Sciatic nerve (tissue), 2 donors: ENCODE results near the gene DACT3. TPM values are rescaled to one million over a fixed set of nuclear protein-coding genes. Genes with fewer than 3 reads are reported as not detected.

Experiments used
- ATAC-seq: fragments of 200-7000 bp; cut with Tn5 transposase; one replicate; pipeline ENCODE4 v1.9.1; 2020; ENCODE audit warnings: mild to moderate bottlenecking, moderate library complexity
- DNase-seq: peaks from one replicate; pipeline ENCODE4 v3.0.0-alpha.2; 2020; ENCODE audit warnings: low spot score
- intact Hi-C: fragments of 100-400 bp; cut with DNase I; formaldehyde crosslinking; loops from one replicate; pipeline ENCODE4 v1.14.2; 2022
- total RNA-seq: library from RNA; stranded (reverse); fragmentation: NEBNext Ultra II Directional; extraction: Animal tissue kit (Norgen Biotek cat#: 25700); gene quantifications from one replicate; pipeline ENCODE4 v1.2.1, GENCODE V29; 2021
- donor health status: DM: no; HTN: no; CAD: no.
- donor health status: DM: no; HTN: no; CAD: no.

DACT3 gene
- total RNA-seq, 1 donor from 2014 or later: 22.2 TPM

DNA sequence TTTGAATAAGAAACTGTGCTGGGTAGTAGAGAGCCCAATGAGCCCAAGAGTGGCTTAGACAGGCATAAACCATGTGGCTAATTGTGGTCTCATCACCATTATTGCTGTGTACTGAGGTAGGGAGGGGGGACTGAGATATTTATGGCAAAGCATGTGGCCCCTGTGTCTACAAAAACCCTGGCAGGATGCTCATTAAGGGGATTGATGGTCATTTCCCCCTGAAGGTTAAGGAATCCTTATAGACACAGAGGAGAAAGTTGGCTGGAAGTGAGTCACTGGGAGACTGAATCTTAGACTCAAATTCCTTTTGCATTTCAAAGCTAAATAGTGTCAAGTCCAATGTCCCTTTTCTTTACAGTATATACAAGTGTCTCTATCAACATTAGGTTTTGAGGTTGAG lies 9.8 kb upstream of the DACT3 start:
- no peak for ATAC-seq
- intact Hi-C loops: no loop called here
- no peak for DNase-seq

DNA sequence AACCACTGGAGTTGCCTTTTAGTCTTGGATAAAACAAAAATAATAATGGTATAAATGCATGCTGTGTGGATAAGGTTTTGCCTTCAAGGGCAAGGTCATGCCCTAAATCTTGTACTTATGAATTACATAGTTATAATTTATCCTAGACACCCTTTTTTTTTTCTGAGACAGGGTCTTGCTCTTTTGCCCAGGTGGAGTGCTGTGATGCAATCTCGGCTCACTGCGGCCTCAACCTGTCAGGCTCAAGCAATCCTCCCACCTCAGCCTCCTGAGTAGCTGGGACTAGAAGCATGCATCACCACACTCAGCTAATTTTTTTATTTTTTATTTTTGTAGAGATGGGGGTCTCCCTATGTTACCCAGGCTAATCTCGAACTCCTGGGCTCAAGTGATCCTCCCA lies 7.7 kb upstream of the DACT3 start:
- ATAC-seq (no peak), DNase-seq (no peak)
- intact Hi-C loops: loop anchor here (10.0 kb wide), 1 partner anchor 54 kb away; no protein-coding TSS in a partner anchor

DNA sequence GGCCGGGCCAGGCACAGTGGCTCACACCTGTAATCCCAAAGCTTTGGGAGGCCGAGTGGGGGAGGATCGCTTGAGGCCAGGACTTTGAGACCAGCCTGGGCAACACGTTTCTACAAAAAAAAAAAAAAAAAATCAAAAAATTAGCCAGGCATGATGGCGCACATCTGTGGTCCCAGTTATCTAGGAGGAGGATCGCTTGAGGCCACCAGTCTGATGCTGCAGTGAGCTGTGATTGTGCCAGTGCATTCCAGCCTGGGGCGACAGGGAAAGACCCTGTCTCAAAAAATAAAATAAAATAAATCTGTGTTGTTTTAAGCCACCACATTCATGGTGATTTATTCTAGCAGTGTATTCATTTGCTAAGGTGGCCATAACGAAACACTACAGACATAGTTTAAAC lies 4.1 kb upstream of the DACT3 start:
- no peak for DNase-seq
- ATAC-seq: no peak
- intact Hi-C loops: loop anchor here (2.0 to 10.0 kb wide), 2 partner anchors 28 to 50 kb away; partner anchors contain the start of gene GNG8

DNA sequence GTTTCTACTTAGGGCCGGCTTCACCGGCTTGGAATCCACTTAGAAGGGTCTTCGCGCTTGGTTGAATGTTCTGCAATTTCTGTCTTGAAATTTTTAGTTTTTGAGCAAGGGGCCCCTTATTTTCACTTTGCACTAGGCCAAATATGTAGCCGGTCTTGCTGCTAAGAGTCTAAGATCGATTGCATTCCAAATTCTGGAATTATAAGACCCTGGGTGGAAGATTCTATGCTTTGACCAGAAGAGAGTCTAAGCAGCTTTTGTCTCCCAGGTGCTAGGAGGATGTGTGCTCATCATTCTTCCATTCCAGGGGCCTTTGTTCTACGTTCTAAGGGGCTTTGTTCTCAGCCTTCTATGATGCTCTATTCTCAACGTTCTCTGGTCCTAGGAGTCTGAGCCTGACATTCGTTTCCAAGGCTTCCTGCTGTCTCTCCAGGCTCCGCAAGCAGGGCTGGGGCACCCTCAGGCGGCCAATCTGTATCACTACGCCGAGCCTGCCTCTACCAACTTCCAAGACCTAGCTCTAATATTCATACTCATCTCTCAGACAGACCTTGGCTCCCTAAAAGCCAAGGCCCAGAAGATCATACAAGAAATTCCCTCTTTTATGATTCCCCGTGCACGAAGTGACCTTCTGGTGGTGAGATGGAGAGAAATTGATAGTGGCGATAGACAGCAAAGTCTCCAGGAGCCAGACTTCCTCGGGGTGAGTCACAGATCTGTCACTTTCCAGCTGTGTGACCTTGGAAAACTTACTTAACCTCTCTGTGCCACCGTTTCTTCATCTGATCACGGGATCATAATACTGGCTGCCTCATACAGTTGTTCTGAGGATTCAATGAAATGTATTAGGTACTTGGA lies 982 bp upstream of the DACT3 start:
- intact Hi-C loops: loop anchor here (5.0 to 10.0 kb wide), 2 partner anchors 47 to 130 kb away; no protein-coding TSS in a partner anchor
- ATAC-seq: peak; percentile 88
- peak; percentile 87 for DNase-seq

DNA sequence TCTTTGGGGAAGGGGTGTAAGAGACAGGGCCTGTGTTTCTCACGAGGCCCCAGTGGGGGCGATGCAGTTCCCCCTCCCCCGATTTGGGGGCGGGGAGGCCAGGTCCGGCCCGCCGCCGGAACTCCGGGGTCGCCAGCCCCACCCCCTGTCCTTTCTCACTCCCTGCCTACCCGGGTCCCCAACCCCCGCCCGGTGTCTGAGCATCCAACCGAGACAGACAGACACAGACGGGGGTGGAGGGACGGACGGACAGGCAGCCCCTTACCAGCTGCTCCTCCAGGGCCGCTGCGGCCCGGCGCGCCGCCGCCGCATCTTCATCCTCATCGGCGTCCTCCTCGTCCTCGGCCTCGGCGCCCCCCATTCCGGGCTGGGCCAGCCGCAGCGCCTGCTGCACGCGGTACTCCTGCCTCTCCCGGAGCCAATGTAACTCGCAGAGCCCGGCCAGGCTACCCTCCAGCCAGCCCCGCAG lies 397 bp downstream of the DACT3 start:
- no peak for DNase-seq
- intact Hi-C loops: loop anchor here (5.0 to 10.0 kb wide), 2 partner anchors 46 to 128 kb away; no protein-coding TSS in a partner anchor
- no peak for ATAC-seq

DNA sequence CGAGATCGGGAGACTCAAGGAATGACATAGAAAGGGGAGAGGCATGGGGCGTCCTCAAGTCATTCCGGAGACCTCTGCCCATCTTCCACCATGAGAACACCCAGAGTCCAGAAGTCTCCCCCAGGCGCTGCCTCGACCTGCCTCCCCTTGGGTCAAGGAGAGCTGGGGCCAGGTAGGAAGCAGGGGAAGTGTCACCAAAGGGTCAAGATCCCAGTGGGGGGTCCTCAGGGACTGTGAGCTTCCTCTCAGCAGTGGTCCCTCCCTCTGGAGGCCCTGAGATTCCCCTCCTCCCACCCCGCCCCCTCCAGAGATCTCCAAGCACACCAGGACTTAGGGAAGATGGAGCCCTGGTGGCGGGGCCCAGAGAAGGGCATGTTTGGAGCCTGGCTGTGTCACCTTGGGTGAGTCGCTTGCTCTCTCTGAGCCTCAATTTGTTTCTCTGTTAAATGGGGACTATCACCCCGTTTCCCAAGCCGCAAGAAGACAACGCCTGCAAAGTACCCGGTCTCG lies 919 bp downstream of the DACT3 start:
- intact Hi-C loops: loop anchor here (5.0 to 10.0 kb wide), 2 partner anchors 45 to 128 kb away; no protein-coding TSS in a partner anchor
- DNase-seq (no peak), ATAC-seq (no peak)

DNA sequence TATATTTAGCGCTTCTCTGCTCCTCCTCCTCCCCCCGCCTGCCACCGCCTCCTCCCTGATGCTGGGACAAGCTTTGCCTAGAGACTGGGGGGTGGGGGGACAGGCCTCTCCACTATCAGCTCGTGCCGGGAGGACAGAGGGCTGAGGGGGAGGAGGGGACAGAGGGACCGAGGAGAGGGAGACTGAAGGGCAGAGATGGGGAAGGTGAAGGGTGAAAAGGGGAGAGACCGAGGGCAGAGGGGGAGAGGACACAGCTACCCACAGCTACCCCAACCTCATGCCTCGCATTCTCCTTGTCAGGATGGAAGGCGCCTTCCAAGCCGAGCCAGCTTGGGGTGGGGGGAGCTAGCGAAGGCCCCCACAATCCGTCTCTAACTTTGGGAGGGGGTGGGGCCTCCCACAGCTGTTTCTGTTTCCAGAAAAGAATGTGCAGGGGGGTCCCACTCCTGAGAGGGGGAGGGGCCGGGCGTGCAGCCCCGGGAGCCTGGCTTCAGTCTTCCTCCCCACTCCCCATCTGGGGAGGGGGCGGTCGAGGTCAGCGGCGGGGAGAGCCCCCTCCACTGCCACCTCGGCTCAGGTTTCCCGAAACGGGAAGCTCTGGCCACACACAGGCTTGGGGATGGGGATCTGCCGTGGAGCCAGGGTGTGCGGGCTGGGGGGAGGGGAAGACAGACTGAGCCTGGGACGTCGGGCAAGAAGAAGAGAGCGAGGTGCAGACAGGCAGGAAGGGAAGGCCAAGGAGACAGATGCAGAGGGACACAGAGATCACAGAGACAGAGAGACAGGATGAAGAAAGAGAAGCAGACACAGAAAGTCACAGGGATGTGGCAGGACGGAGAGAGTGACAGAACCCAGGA lies 1.6 kb downstream of the DACT3 start:
- intact Hi-C loops: loop anchor here (5.0 to 10.0 kb wide), 2 partner anchors 45 to 127 kb away; no protein-coding TSS in a partner anchor
- DNase-seq (peak; percentile 67), ATAC-seq (no peak)

DNA sequence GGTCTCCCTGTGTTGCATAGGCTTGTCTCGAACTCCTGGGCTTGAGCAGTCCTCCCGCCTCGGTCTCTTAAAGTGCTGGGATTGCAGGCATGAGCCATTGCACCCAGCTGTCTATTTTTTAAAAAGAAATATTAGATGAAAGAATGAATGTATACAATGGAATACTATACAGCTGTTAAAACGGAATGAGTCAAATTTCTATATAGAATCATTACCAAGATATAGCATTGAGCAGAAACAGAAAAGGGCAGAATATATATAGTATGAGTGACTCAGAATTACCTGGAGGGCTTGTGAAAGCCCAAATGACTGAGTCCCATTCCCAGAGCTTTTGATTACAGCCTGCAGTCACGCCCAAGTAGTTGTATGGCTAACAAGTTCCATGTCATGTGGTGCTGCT lies 4.4 kb downstream of the DACT3 start:
- intact Hi-C loops: no loop called here
- DNase-seq: no peak
- no peak for ATAC-seq

DNA sequence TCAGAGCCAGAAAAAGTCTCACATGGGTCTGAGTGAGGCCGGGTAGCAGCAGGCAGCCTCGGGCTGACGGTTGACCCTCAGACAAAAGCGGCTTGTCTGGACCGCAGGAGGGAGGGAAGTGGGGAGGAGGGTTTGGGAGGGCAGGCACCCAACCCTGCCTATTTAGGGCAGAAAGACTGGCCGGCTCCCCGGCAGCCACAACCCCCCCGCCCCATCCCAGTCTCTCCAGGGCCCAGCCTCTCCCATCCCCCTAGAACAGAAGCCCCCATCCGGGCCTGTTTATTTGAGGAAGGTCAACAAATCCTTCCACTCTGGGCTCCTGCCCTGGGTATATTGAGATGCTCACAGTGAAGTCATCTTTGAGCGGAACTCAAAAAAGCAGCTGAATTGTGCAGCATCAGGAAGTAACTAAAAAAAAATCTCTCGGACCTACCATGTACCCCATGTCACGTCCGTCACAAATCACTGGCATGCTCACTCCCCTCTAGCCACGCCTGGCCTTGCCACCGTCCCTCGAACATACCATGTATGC lies 6.3 kb downstream of the DACT3 start:
- DNase-seq (no peak), ATAC-seq (peak; percentile 83)
- intact Hi-C loops: no loop called here

DNA sequence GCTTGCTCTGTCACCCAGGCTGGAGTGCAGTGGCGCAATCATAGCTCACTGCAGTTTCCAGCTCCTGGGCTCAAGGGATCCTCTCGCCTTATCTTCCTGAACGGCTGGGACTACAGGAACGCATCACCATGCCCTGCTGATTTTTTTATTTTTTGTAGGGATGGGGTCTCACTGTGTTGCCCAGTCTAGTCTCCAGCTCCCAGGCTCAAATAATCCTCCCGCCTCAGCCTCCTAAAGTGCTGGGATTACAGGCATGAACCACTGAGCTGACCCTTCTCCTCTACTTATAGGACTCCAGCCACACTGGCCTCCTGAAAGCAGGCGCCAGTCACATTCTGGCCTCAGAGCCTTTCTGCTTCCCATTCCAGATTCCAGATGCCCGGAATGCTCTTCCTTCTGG lies 10.5 kb downstream of the DACT3 start:
- DNase-seq: no peak
- ATAC-seq: no peak
- intact Hi-C loops: no loop called here

DNA sequence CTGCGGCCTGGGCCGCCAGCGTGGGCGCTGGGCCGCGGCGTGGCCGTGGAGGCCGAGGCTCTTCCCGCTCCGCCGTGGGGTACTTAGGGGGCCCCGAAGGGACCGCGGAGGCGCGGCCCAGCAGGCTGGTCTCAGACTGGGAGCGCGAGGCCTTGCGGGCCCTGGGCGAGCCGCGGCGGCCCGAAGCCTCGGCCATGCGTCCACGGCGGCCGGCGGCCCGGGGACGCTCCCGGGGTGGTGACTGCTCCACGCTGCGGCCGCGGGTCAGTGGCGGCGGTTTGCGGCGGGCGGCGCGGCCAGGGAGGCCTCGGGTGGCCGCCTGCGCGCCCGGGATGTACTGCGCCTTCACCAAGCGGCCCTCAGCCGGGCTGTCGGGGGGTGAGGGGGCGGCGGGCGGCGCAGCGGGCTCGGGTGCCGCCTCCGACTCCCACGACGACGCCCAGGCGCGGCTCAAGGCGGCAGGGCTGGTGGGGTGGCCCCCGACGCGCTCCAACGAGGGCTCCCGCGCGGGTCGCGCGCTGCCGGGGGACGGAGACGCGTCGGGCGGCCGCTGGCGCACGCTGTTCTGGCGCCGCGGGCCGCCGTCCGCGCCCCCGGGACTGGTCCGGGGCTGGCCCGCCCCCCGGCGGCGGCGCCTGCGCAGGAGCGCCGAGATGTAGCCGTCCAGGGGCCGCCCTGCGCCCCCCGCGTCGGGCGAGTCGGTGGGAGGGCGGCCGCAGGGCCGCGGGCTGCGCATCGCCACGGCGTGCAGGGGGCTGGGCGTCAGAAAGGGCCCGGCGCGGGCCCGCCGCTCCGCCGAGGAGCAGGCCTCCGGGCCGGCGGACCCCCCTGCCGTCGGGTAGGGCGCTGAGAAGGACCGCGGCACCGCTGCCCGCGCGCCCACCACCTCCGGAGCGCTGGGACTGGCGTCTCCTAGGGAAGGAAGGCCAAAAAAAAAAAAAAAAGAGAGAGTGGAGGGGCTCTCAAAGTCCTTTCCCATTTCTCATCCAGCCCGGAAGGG lies 11.7 kb downstream of the DACT3 start:
- intact Hi-C loops: no loop called here
- ATAC-seq: no peak
- no peak for DNase-seq

DNA sequence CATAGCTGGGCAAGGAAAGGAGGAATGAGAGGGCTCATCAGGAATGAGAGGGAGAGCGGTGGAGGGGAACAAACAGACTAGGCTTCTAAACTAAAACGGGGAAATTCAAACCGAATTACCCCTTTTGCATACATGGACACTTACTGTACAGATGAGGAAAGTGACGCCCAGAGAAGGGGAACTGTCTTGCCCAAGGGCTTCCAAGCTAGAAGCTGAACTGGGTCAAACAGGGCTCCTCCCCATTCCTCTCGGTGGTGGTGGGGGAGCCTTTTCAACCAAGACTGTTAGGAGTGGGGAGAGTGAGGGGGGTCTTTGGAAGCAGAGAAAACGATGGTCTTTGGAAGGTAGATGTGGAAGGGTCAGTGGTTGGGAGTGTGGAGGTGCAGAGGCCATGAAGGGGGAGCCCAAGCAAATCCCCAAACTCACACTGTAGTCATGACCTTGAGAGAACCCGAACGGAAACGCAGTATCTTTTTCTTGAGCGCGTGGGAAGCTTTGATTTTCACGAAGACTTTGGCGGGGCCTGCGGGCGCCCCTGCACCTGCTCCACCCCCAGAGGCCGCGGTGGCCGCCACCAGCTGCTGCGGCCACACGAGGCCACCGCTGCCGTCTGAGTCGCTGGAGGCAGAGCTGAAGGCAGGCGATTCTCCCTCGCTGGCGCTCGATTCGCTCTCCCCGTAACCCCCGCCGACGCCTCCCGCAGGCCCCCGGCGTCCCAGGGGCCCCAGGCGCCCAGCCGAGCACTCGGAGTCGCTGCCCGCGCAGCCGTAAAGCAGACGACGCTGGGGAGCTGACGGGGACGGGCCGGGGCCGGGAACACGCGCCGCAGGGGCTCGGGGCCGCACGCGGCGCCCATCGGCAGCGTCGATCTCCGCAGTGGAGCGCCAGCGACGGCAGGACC lies 12.7 kb downstream of the DACT3 start:
- intact Hi-C loops: no loop called here
- DNase-seq: no peak
- ATAC-seq: no peak

DNA sequence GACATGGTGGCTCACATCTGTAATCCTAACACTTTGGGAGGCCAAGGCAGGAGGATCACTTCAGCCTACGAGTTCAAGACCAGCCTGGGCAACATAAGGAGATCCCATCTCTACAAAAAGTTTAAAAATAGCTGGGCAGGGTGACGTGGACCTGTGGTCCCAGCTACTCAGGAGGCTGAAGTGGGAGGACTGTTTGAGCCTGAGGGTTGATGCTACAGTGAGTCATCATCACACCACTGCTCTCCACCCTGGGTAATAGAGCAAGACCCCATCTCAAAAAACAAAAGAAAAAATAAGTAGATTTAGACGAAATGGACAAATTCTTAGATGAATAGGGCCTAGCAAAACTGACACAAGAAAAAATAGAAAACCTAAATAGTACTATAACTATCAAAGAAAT lies 14.6 kb downstream of the DACT3 start:
- no peak for DNase-seq
- ATAC-seq: no peak
- intact Hi-C loops: no loop called here

DNA sequence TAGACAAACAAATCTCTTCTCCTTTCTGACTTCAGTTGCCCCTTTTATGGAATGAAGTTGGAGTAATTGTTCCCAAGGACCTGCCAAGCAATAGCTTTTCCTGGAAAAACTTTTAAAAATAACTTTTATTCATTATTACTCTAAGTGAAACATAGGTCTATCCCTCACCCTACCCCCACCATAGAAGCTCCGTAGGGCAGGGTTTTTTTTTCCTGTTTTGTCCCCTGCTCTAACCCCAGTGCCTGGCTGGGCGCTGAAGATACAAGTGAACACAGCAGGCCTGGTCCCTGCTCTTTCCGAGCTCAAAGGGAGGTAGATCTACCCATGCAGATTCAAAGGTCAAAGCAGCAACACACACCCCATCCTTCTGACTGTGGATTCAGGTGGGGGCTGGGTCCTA lies 16.3 kb downstream of the DACT3 start:
- intact Hi-C loops: no loop called here
- ATAC-seq (peak; percentile 83), DNase-seq (no peak)

DNA sequence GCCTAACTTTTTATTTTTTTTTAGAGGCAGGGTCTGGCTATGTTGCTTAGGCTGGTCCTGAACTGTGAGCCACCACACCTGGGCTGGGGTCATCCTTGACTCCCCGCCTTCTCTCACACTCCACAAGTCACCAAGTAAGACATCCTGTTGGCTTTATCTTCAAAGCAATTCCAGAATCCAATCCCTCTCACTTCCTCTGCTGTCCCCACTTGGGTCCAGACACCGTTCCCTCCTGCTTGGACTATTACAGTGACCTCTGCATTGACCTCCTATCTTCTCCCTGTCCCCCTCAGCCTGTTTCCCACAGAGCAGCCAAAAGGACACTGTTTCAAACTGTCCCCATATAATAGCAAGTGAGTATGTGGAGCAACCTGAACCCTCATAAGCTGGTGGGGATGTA lies 20.3 kb downstream of the DACT3 start:
- intact Hi-C loops: no loop called here
- DNase-seq: no peak
- ATAC-seq: no peak

DNA sequence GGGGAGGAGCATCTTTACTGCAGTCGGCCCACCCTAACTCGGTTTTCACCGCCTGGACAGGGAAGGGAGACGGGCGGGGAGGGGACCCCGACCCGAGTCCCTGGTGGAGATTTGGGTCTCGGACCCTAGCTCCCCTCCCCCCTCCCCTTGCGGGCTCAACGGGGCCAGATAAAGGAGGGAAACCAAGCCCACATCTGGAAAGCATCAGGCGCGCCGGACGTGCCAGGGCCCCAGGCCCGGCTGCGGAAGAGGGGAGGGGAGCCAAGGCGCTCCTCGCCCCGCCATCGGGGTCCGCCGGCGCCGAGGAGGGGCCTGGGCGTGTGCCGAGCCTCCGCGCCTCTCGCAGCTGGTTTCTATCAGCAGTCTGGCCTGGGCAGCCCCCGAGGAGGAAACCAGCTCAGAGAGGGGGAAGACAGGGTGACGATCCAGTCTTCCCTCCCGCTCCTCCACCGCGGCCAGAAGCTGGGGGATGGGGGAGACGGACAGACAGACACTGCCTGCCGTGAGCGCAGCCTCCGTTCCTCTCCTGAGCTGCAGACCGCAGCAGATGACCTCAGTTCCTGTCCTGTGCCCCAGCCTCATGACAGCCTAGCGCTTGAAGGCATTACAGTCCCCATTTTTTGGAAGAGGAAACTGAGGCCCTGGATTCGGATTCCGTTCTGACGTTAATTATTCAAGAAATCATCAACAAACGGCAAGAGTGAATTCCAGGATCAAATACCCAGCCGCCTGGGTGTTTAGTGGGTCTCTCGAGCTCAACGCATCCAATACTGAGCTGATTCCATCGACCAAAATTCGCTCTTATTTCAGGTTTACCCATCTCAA lies 21.4 kb downstream of the DACT3 start:
- ATAC-seq (peak; percentile 53), DNase-seq (peak; percentile 82)
- intact Hi-C loops: no loop called here
